Fibroblast of skin of right quadriceps (primary cell): ENCODE results near the gene ATP6AP2.

Experiments used
- DNase-seq: peaks from one replicate; pipeline ENCODE4 v3.0.0-alpha.2; 2013

ATP6AP2 gene

DNA sequence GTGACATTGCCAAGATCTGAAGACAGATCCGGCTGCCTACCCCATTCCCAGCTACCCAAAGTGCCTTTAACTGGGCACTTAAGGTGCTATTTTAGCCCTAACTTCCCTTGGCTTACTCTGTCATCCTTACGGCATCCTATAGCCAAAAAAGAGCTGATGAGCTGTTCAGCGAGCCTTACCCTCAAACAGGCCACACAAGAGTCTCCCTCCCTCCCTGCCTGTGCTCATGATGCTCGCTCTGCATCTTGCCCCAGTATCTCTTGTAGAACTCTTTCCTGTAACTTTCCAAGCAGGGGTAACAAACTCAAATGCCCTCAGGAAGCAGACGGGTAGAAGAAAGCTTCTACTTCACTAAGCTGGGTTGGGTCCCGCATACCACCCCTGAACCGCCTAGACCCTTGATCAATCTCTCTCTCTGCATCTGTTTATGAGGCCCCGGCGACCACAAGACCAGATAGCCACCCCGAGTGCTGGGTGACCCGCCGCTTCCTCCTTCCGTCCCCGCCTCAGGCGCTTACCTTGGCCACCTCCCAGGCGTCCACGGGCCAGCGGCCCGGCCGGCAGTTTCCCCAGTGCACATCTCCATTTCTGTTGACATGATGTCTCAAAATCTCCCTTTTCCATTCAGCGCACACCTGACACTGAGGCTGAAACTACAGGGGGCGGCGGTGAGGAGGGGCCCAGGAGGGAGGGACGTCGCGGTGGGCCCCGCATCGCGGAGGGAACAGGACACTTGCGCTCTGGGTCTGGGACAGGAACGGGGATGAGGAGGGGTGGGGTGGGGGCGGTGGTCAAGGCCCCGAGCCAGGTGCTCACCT lies 65.9 kb downstream of the ATP6AP2 start:
- peak; percentile 11 for DNase-seq

DNA sequence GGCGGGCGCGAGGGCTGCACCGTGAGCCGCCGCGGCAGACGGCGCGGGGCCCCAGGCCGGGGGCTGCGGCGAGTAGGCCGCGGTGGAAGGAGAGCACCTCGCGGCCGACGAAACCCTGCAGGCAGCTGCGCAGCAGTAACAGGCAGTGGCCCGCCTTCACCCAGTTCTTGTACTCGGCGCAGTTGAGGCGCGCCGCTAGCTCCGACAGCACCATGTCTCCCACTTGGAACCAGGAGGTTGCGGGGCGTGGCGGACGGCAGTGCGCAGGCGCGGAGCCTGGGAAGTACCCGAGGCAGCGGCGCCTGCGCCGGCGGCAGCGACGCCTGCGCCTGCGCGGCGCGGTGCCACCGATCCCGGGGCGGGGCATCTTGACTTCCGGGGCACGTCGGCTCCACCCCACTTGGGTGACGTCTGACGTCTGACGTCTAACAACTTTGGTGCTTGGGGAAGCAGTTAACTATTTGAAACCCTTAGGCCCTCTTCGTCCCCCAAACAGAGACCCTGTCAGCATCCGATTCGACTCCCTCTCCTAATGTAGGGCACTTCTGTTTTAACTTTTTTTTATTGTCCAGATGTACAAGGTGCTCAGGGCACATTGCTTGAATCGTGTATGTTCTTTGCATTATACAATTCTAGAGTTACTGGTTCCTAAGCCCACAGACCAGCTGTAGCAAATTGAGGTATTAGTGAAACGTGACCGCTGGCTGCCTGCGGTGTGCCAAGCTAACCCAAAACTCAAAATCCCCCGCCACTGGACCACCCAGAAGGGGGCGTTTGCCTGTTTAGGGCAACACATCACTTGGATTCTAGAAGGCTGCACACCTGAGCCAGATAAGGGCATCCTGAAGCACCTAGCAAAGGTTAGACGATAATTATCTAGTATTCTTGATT lies 66.8 kb downstream of the ATP6AP2 start, which contains the start of gene CXorf38:
CXorf38 (minus strand) TSS at position 255 of the 891 bp plus-strand sequence; CDS start at position 214, 41 bp downstream.
- DNase-seq, result peak; percentile 87

DNA sequence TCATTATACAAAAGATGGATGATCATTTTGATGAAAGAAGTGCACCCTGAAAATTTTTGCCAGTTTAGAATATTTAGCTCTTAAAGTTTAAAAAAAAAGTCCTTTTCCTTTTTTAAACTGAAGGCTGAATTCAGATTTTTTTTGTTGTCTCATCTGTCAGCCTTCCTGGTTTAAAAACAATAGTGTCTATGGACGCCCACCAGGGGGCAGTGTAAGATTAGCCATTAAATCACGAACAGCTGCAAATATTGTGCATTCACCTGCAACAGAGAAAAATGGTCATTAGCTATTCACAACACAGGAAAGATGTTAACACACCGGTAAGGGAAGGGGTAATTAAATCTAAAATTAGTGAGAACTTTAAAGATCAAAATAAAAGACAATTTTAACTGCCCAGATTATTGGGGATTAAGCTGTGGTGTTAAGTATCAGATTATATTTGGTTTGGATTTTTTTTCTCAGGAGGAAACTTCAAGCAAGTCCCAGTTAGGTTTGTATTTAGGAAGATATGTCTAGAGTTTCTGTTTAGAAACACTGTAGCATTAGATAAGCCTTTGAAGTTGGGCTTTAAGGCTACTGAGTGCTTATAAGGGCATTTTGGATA lies 71.0 kb downstream of the ATP6AP2 start:
- peak; percentile 46 for DNase-seq

DNA sequence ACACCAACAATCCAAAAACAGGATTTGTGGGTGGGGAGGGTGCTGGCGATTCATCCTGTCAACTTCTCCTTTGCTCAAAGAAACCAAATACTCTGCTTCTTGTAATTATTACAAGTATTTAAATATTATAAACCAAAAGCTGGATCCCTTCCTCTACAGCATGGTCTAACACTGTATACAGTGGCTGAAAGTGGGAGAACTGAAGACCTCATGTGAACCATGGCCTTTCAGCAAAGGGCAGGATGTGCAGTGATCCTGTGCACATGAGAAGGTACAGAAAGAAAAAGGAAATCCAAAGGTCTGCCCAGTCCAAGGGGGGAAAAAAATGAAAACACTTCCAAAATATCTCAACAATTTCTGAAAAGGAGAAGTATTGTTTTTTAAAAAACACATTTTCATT lies 71.9 kb downstream of the ATP6AP2 start:
- no peak for DNase-seq

DNA sequence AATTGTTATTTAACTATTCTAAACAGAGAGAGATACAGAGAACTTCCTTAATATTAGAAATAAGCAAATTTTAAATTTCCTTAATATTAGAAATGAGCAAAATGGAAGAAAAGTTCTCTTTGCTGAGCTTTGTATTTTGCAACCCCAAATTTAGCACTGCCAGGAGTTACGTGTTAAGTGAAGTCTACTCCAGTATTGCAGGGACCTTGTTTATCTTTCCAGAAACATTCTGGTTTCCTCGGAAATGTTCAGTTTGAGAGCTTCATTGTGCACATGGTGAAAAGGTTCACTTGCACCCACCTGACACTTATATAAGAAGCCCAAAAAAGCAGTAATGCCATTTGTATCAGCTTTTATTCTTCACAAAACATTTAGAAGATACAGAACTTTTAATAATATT lies 72.8 kb downstream of the ATP6AP2 start:
- no peak for DNase-seq
